Adipocyte (in vitro differentiated cells): ENCODE measurements around the gene VAMP8.
"Not testable (repeated sequence)": the region's sequence is repeated elsewhere in the genome, so short reads cannot be mapped to it uniquely, and the experiment has no call there.

ENCODE experiments used
- DNase-seq: peaks from one replicate; pipeline ENCODE4 v3.0.0-alpha.2; 2015; ENCODE audit warnings: low read depth
- H3K27me3 ChIP-seq: replicated peaks from 2 replicates; pipeline ENCODE4 v1.7.0; 2013; ENCODE audit warnings: mild to moderate bottlenecking, low read length, moderate library complexity; ENCODE audit not compliant: control insufficient read depth, insufficient read depth
- H3K36me3 ChIP-seq: 2 replicates; pipeline ENCODE4 v1.7.0; 2013; ENCODE audit warnings: low read length, mild to moderate bottlenecking, moderate library complexity; ENCODE audit not compliant: control insufficient read depth, insufficient read depth, severe bottlenecking
- H3K4me1 ChIP-seq: 2 replicates; pipeline ENCODE4 v1.7.0; 2013; ENCODE audit warnings: mild to moderate bottlenecking, low read length, moderate library complexity; ENCODE audit not compliant: control insufficient read depth, insufficient read depth
- H3K4me3 ChIP-seq: 2 replicates; pipeline ENCODE4 v1.7.0; 2013; ENCODE audit warnings: mild to moderate bottlenecking, low read length, moderate library complexity
- H3K9ac ChIP-seq: 2 replicates; pipeline ENCODE4 v1.7.0; 2013; ENCODE audit warnings: mild to moderate bottlenecking, low read length, moderate library complexity
- H3K9me3 ChIP-seq: 2 replicates; pipeline ENCODE4 v1.7.0; 2013; ENCODE audit warnings: mild to moderate bottlenecking, low read length, moderate library complexity; ENCODE audit not compliant: control insufficient read depth

The VAMP8 gene

GRCh38 chr2:85539361-85540132 is 37.8 kb upstream of the VAMP8 start:
- Histone ChIP-seq H3K9ac (peak overlapping the region; percentile 99), H3K4me1 (peaks cover 44% of the 10 kb centered on the region), H3K9me3 (no peaks in the 10 kb centered on the region), H3K4me3 (peak overlapping the region; percentile 98), H3K27me3 (no peaks in the 10 kb centered on the region), H3K36me3 (peaks cover 40% of the 10 kb centered on the region)
- DNase-seq: peak; percentile 73

- Histone ChIP-seq H3K9ac (peak overlapping the region; percentile 99), H3K4me1 (peaks cover 44% of the 10 kb centered on the region), H3K4me3 (peak overlapping the region; percentile 98), H3K36me3 (peaks cover 47% of the 10 kb centered on the region), H3K9me3 (no peaks in the 10 kb centered on the region), H3K27me3 (no peaks in the 10 kb centered on the region)
- DNase-seq: peak; percentile 52
Observed at GRCh38 chr2:85540133-85540648, 37.2 kb upstream of the VAMP8 start.

- peak overlapping the region; percentile 98 for H3K4me3 ChIP-seq
- DNase-seq: no peak
- peak overlapping the region; percentile 99 for H3K9ac ChIP-seq
- peaks cover 44% of the 10 kb centered on the region for H3K4me1 ChIP-seq
- H3K9me3 ChIP-seq: no peaks in the 10 kb centered on the region
- peaks cover 57% of the 10 kb centered on the region for H3K36me3 ChIP-seq
- no peaks in the 10 kb centered on the region for H3K27me3 ChIP-seq
Observed at GRCh38 chr2:85541262-85541661, 36.1 kb upstream of the VAMP8 start.

- DNase-seq: no peak
- Histone ChIP-seq H3K4me3 (peak overlapping the region; percentile 98), H3K4me1 (peaks cover 39% of the 10 kb centered on the region), H3K36me3 (peaks cover 63% of the 10 kb centered on the region), H3K9me3 (no peaks in the 10 kb centered on the region), H3K27me3 (no peaks in the 10 kb centered on the region), H3K9ac (peak overlapping the region; percentile 99)
Observed at GRCh38 chr2:85541753-85542457, 35.5 kb upstream of the VAMP8 start.

- no peaks in the 10 kb centered on the region for H3K9me3 ChIP-seq
- H3K4me1 ChIP-seq: peaks cover 30% of the 10 kb centered on the region
- H3K4me3 ChIP-seq: peak overlapping the region; percentile 98
- no peaks in the 10 kb centered on the region for H3K27me3 ChIP-seq
- peaks cover 63% of the 10 kb centered on the region for H3K36me3 ChIP-seq
- no peak for DNase-seq
- H3K9ac ChIP-seq: peak overlapping the region; percentile 99
Observed at GRCh38 chr2:85542777-85543176, 34.6 kb upstream of the VAMP8 start.

- not testable (repeated sequence) for H3K9ac ChIP-seq, DNase-seq, H3K27me3 ChIP-seq, H3K9me3 ChIP-seq, H3K4me3 ChIP-seq
- peaks cover 63% of the 10 kb centered on the region for H3K36me3 ChIP-seq
- peaks cover 30% of the 10 kb centered on the region for H3K4me1 ChIP-seq
Observed at GRCh38 chr2:85544254-85544691, 33.1 kb upstream of the VAMP8 start.

GRCh38 chr2:85544915-85545779 is 32.2 kb upstream of the VAMP8 start:
- H3K4me3 ChIP-seq, H3K9me3 ChIP-seq, DNase-seq, H3K9ac ChIP-seq, H3K27me3 ChIP-seq: not testable (repeated sequence)
- H3K36me3 ChIP-seq: peaks cover 68% of the 10 kb centered on the region
- H3K4me1 ChIP-seq: peaks cover 30% of the 10 kb centered on the region

- Histone ChIP-seq H3K4me3 (no peak overlapping the region), H3K9ac (no peak overlapping the region), H3K27me3 (no peaks in the 10 kb centered on the region), H3K9me3 (no peaks in the 10 kb centered on the region), H3K36me3 (peaks cover 72% of the 10 kb centered on the region), H3K4me1 (peaks cover 28% of the 10 kb centered on the region)
- no peak for DNase-seq
Observed at GRCh38 chr2:85545780-85546240, 31.6 kb upstream of the VAMP8 start.

- peaks cover 71% of the 10 kb centered on the region for H3K36me3 ChIP-seq
- peaks cover 14% of the 10 kb centered on the region for H3K4me1 ChIP-seq
- DNase-seq: no peak
Observed at GRCh38 chr2:85547089-85547858, 30.1 kb upstream of the VAMP8 start.

GRCh38 chr2:85547859-85548607 is 29.4 kb upstream of the VAMP8 start:
- Histone ChIP-seq H3K9ac (no peak overlapping the region), H3K4me1 (peaks cover 6% of the 10 kb centered on the region), H3K4me3 (no peak overlapping the region), H3K9me3 (no peaks in the 10 kb centered on the region), H3K36me3 (peaks cover 71% of the 10 kb centered on the region), H3K27me3 (no peaks in the 10 kb centered on the region)
- no peak for DNase-seq

More at GRCh38 chr2:85547089-85547858, 30.1 kb upstream of the VAMP8 start:
- Histone ChIP-seq H3K4me3 (no peak overlapping the region), H3K9me3 (no peaks in the 10 kb centered on the region), H3K27me3 (no peaks in the 10 kb centered on the region), H3K9ac (no peak overlapping the region)
